Trophoblast cell (in vitro differentiated cells and primary cell): ENCODE results near the gene IGFBP5. TPM values are rescaled to one million over a fixed set of nuclear protein-coding genes. Genes with fewer than 3 reads are reported as not detected.

Experiments used
- DNase-seq, 2 donors: peaks; one replicate each; pipeline ENCODE4 v3.0.0-alpha.2; 2016
- H2AFZ ChIP-seq: 2 replicates; pipeline ENCODE4 v1.6.1; 2013; ENCODE audit warnings: low read length, moderate library complexity, mild to moderate bottlenecking; ENCODE audit not compliant: insufficient read depth, poor library complexity
- H2AK5ac ChIP-seq: 2 replicates; pipeline ENCODE4 v1.6.1; 2013; ENCODE audit warnings: mild to moderate bottlenecking, low read length
- H2BK120ac ChIP-seq: 2 replicates; pipeline ENCODE4 v1.6.1; 2013; ENCODE audit warnings: low read length, mild to moderate bottlenecking, moderate library complexity; ENCODE audit not compliant: insufficient read depth, poor library complexity
- H2BK12ac ChIP-seq: 2 replicates; pipeline ENCODE4 v1.6.1; 2013; ENCODE audit warnings: mild to moderate bottlenecking, low read length, moderate library complexity
- H2BK5ac ChIP-seq: 2 replicates; pipeline ENCODE4 v1.6.1; 2013; ENCODE audit warnings: low read length, low read depth, moderate library complexity, mild to moderate bottlenecking; ENCODE audit not compliant: poor library complexity
- H3K14ac ChIP-seq: 2 replicates; pipeline ENCODE4 v1.6.1; 2013; ENCODE audit warnings: mild to moderate bottlenecking, low read length
- H3K18ac ChIP-seq: 2 replicates; pipeline ENCODE4 v1.6.1; 2013; ENCODE audit warnings: mild to moderate bottlenecking, low read length
- H3K23ac ChIP-seq: 2 replicates; pipeline ENCODE4 v1.6.1; 2013; ENCODE audit warnings: low read length
- H3K27ac ChIP-seq: 2 replicates; pipeline ENCODE4 v1.5.1; 2013; ENCODE audit warnings: low read depth, mild to moderate bottlenecking, inconsistent platforms, low read length, moderate library complexity
- H3K27me3 ChIP-seq: 2 replicates; pipeline ENCODE4 v1.6.1; 2013; ENCODE audit warnings: inconsistent platforms, mild to moderate bottlenecking, low read length, moderate library complexity; ENCODE audit not compliant: insufficient read depth
- H3K36me3 ChIP-seq, 2 experiments: 1 replicate in 1 of 2; 2 replicates in 1 of 2; pipeline ENCODE4 v1.6.1; 2013; ENCODE audit warnings: low read length in 2 of 2, mild to moderate bottlenecking in 2 of 2, moderate library complexity in 1 of 2; ENCODE audit not compliant: insufficient read depth in 2 of 2, control insufficient read depth in 1 of 2
- H3K4ac ChIP-seq: 2 replicates; pipeline ENCODE4 v1.6.1; 2013; ENCODE audit warnings: low read depth, mild to moderate bottlenecking, low read length, moderate library complexity
- H3K4me1 ChIP-seq, 2 experiments: 1 replicate in 1 of 2; 2 replicates in 1 of 2; pipeline ENCODE4 v1.6.1; 2013; ENCODE audit warnings: low read length in 2 of 2, mild to moderate bottlenecking in 2 of 2, moderate library complexity in 1 of 2; ENCODE audit not compliant: insufficient read depth in 2 of 2, control insufficient read depth in 1 of 2
- H3K4me2 ChIP-seq: 2 replicates; pipeline ENCODE4 v1.6.1; 2013; ENCODE audit warnings: inconsistent platforms, mild to moderate bottlenecking, low read length, moderate library complexity
- H3K4me3 ChIP-seq: 2 replicates; pipeline ENCODE4 v1.5.1; 2013; ENCODE audit warnings: mild to moderate bottlenecking, low read depth, low read length, inconsistent platforms
- H3K79me1 ChIP-seq: one replicate; pipeline ENCODE4 v1.6.1; 2013; ENCODE audit warnings: low read length
- H3K79me2 ChIP-seq: 2 replicates; pipeline ENCODE4 v1.6.1; 2013; ENCODE audit warnings: low read length, mild to moderate bottlenecking; ENCODE audit not compliant: control insufficient read depth, insufficient read depth, poor library complexity
- H3K9ac ChIP-seq: 2 replicates; pipeline ENCODE4 v1.6.1; 2013; ENCODE audit warnings: mild to moderate bottlenecking, low read length
- H3K9me3 ChIP-seq: 2 replicates; pipeline ENCODE4 v1.6.1; 2013; ENCODE audit warnings: low read depth, mild to moderate bottlenecking, control low read depth, inconsistent platforms, low read length; ENCODE audit not compliant: insufficient read depth
- H4K12ac ChIP-seq: 2 replicates; pipeline ENCODE4 v1.6.1; 2013; ENCODE audit warnings: low read depth, mild to moderate bottlenecking, low read length, moderate library complexity
- H4K8ac ChIP-seq: 2 replicates; pipeline ENCODE4 v1.6.1; 2013; ENCODE audit warnings: low read depth, mild to moderate bottlenecking, low read length, moderate library complexity
- H4K91ac ChIP-seq: one replicate; pipeline ENCODE4 v1.6.1; 2013; ENCODE audit warnings: low read depth, mild to moderate bottlenecking, low read length, moderate library complexity
- WGBS: extraction: QIAGEN DNeasy Blood & Tissue Kit; methylation state at CpG from one replicate; pipeline ENCODE4 v1.1.7; 2013; ENCODE audit warnings: missing lambda C conversion rate; ENCODE audit not compliant: insufficient read length, insufficient coverage; ENCODE audit errors: extremely low coverage; 5-methylcytosine and 5-hydroxymethylcytosine counted together
- polyA plus RNA-seq: library from polyadenylated mRNA; stranded (reverse); fragments of 200-250 nt; gene quantifications from 2 replicates; pipeline ENCODE4 v1.2.3, GENCODE V29; 2013

IGFBP5 gene
- 356 and 375 TPM in 2 replicates for polyA plus RNA-seq

- Histone ChIP-seq H2BK5ac (peak within 1 kb of the TSS; percentile 22), H4K8ac (peak within 1 kb of the TSS; percentile 90), H3K23ac (no peak within 1 kb of the TSS), H3K79me1 (peaks cover 15% of the 10 kb centered on the region), H2AK5ac (peak within 1 kb of the TSS; percentile 59), H2AFZ (peak within 1 kb of the TSS; percentile 88), H3K18ac (peak within 1 kb of the TSS; percentile 80), H3K27ac (peak within 1 kb of the TSS; percentile 72), H4K12ac (peak within 1 kb of the TSS; percentile 67), H3K79me2 (peaks cover 8% of the 10 kb centered on the region), H3K14ac (peak within 1 kb of the TSS; percentile 78), H4K91ac (peak within 1 kb of the TSS; percentile 92), H3K36me3 (peaks cover 0 to 5% of the 10 kb centered on the region in 2 experiments), H3K4me3 (peak within 1 kb of the TSS; percentile 82), H3K4me2 (peak within 1 kb of the TSS; percentile 91), H3K4me1 (peaks cover 21 to 35% of the 10 kb centered on the region in 2 experiments), H3K9me3 (no peaks in the 10 kb centered on the region), H3K9ac (peak within 1 kb of the TSS; percentile 82), H2BK120ac (peak within 1 kb of the TSS; percentile 83), H3K27me3 (peaks cover 7% of the 10 kb centered on the region), H2BK12ac (peak within 1 kb of the TSS; percentile 68), H3K4ac (peak within 1 kb of the TSS; percentile 82)
- WGBS = no CpG with 5 or more reads among the region's 16 CpGs
- no peak for DNase-seq
Measured at GRCh38 chr2:216695401-216695821, at the start of gene IGFBP5. TSS of gene IGFBP5 (minus strand) at chr2:216695549. CDS start at chr2:216694775, 774 bp downstream.

DNA sequence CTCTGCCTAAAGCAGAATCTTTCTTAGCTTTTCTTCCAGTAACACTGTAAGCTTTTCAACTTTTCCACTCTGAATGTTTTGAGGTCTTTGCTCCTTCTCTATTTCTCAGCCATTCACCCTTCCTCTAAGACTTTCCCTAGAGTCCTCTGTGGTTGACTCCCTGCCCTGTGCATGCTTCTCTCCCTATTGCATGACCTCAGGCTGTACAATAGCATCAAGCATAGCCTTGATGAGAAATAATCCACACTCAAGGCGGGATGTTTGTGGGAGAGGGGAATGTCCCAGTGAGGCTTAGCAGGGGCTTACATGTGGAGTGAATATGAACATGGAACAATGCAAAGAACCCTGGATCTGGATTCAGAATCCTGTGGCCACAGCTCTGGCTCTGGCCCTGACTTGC, 48.4 kb upstream of the IGFBP5 start:
- H3K36me3 ChIP-seq = peaks cover 0 to 2% of the 10 kb centered on the region in 2 experiments
- H4K91ac ChIP-seq = no peak overlapping the region
- no peak overlapping the region for H3K4me2 ChIP-seq
- no peak overlapping the region for H4K8ac ChIP-seq
- H3K79me2 ChIP-seq = no peaks in the 10 kb centered on the region
- H3K4me1 ChIP-seq = peaks cover 0 to 3% of the 10 kb centered on the region in 2 experiments
- H3K14ac ChIP-seq = no peak overlapping the region
- no peaks in the 10 kb centered on the region for H3K9me3 ChIP-seq
- no peak overlapping the region for H2BK12ac ChIP-seq
- H2BK120ac ChIP-seq = no peak overlapping the region
- no peak overlapping the region for H3K27ac ChIP-seq
- H3K18ac ChIP-seq = no peak overlapping the region
- H3K27me3 ChIP-seq = no peaks in the 10 kb centered on the region
- no peak overlapping the region for H2BK5ac ChIP-seq
- no CpG with 5 or more reads among the region's 1 CpG for WGBS
- DNase-seq = no peak
- H3K4ac ChIP-seq = no peak overlapping the region
- no peak overlapping the region for H4K12ac ChIP-seq
- no peak overlapping the region for H3K23ac ChIP-seq
- no peak overlapping the region for H2AFZ ChIP-seq
- no peak overlapping the region for H3K9ac ChIP-seq
- no peaks in the 10 kb centered on the region for H3K79me1 ChIP-seq
- no peak overlapping the region for H2AK5ac ChIP-seq
- H3K4me3 ChIP-seq = no peak overlapping the region

GRCh38 chr2:216742411-216742810, 47.1 kb upstream of the IGFBP5 start:
- Histone ChIP-seq H3K36me3 (peaks cover 0 to 2% of the 10 kb centered on the region in 2 experiments), H3K4ac (no peak overlapping the region), H3K23ac (no peak overlapping the region), H3K4me1 (peaks cover 0 to 3% of the 10 kb centered on the region in 2 experiments), H4K8ac (no peak overlapping the region), H3K79me2 (no peaks in the 10 kb centered on the region), H2BK5ac (no peak overlapping the region), H3K27me3 (no peaks in the 10 kb centered on the region), H2AK5ac (no peak overlapping the region), H3K4me2 (no peak overlapping the region), H2AFZ (no peak overlapping the region), H4K91ac (no peak overlapping the region), H3K4me3 (no peak overlapping the region), H3K9ac (no peak overlapping the region), H3K79me1 (no peaks in the 10 kb centered on the region), H3K14ac (no peak overlapping the region), H3K27ac (no peak overlapping the region), H3K18ac (no peak overlapping the region), H4K12ac (no peak overlapping the region), H2BK120ac (no peak overlapping the region), H2BK12ac (no peak overlapping the region), H3K9me3 (no peaks in the 10 kb centered on the region)
- no peak for DNase-seq
- WGBS = no CpG with 5 or more reads among the region's 3 CpGs

DNA sequence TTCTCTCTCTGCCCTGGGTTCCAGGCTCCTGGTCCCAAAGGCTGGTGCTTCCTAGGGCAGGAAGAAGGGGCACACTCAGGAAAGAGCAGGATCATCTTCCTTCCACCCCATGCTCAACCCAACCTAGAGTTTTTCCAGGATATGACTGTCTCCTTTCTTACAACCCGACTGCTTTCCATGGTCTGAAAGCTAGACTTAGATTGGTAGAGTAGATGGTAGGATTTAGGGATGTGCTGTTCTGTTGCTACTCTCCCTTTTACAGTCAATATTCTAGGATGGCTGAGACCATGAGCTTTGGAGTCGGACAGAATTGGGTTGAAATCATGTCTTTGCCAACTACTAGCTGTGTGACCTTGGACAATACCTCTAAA, 45.9 kb upstream of the IGFBP5 start:
- Histone ChIP-seq H2AFZ (no peak overlapping the region), H4K8ac (no peak overlapping the region), H2BK120ac (no peak overlapping the region), H2BK5ac (no peak overlapping the region), H3K18ac (no peak overlapping the region), H3K4ac (no peak overlapping the region), H3K4me2 (no peak overlapping the region), H3K4me3 (no peak overlapping the region), H3K36me3 (no peaks in the 10 kb centered on the region), H3K9me3 (no peaks in the 10 kb centered on the region), H3K4me1 (peaks cover 0 to 3% of the 10 kb centered on the region in 2 experiments), H2AK5ac (no peak overlapping the region), H3K9ac (no peak overlapping the region), H2BK12ac (no peak overlapping the region), H4K12ac (no peak overlapping the region), H3K23ac (no peak overlapping the region), H3K14ac (no peak overlapping the region), H3K27me3 (no peaks in the 10 kb centered on the region), H3K27ac (no peak overlapping the region), H3K79me2 (no peaks in the 10 kb centered on the region), H3K79me1 (no peaks in the 10 kb centered on the region), H4K91ac (no peak overlapping the region)
- no peak for DNase-seq
- WGBS = no CpG with 5 or more reads among the region's 2 CpGs
